DOHH2 (cell line): Measurements from ENCODE around the gene NTPCR.

ENCODE experiments used
- EZH2phosphoT487 ChIP-seq: fragments of 200-600 bp; sonication (generic); IDR thresholded peaks from 2 replicates; pipeline ENCODE4 v1.6.1; 2017; ENCODE audit warnings: borderline replicate concordance, mild to moderate bottlenecking, antibody characterized with exemption, low read length, moderate library complexity, mixed read lengths
- TF ChIP-seq, protein P1 (sequence below): fragments of 200-600 bp; sonication (generic); IDR thresholded peaks from one replicate; pipeline ENCODE4 v1.5.1; 2014; ENCODE audit warnings: antibody characterized with exemption, mild to moderate bottlenecking, low read depth, low read length; ENCODE audit not compliant: poor library complexity, severe bottlenecking

DNA sequence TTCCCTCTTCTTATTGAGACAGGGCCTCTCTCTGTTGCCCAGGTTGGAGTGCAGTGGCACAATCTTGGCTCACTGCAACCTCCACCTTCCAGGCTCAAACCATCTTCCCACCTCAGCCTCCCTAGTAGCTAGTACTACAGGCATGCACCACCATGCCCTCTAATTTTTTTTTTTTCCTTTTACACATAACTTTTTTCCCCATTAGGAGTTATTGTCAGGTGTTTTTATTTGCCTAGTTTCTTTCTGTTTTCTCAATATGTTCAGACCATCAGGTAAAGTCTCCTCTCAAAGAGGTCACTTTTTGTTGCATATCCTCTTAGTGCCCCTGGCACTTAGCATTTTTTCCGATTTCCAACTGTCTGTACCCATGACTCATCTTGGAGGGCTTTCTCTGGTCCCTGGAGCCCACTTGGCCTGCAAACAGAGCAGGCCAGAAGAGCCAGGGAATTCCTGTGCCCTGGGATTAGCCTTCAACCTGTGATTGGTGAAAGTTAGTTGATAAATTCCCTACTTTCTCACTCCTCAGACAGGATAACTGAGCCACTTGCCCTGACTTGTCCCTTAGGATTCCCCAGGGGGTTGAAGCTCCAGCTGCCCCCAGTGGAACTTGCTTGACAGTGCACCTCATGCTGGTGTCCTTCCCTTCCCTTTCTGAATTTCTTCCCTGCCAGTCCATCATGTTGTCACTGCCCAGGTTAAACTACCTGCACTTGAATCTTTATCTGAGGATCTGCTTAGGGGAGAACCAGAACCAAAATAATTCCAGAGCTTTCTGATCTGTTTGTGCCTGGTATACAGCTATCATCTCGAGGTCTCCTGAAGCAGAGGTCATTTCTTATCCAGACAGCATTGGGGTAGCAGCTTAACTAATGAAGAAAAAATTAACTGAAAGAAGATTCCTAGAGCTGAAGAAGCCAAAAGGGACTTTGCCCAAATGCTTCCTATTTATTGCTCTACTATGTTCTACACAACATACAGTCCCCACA, 2.4 kb downstream of the NTPCR start:
- TF ChIP-seq, protein P1, sequence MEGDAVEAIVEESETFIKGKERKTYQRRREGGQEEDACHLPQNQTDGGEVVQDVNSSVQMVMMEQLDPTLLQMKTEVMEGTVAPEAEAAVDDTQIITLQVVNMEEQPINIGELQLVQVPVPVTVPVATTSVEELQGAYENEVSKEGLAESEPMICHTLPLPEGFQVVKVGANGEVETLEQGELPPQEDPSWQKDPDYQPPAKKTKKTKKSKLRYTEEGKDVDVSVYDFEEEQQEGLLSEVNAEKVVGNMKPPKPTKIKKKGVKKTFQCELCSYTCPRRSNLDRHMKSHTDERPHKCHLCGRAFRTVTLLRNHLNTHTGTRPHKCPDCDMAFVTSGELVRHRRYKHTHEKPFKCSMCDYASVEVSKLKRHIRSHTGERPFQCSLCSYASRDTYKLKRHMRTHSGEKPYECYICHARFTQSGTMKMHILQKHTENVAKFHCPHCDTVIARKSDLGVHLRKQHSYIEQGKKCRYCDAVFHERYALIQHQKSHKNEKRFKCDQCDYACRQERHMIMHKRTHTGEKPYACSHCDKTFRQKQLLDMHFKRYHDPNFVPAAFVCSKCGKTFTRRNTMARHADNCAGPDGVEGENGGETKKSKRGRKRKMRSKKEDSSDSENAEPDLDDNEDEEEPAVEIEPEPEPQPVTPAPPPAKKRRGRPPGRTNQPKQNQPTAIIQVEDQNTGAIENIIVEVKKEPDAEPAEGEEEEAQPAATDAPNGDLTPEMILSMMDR, result peak; percentile 75
- no peak for TF ChIP-seq EZH2phosphoT487
